Progenitor cell of endocrine pancreas (in vitro differentiated cells): Measurements from ENCODE around the gene PRSS2. TPM values are rescaled to one million over a fixed set of nuclear protein-coding genes. Genes with fewer than 3 reads are reported as not detected.
"Not testable (repeated sequence)": the region's sequence is repeated elsewhere in the genome, so short reads cannot be mapped to it uniquely, and the experiment has no call there.

Experiments
- DNase-seq: peaks from one replicate; pipeline ENCODE4 v3.0.0; 2021; ENCODE audit warnings: low spot score; ENCODE audit not compliant: unreplicated experiment
- H3K27ac Mint-ChIP-seq: 2 replicates; pipeline ENCODE4 v1.8.0; 2021; ENCODE audit warnings: mild to moderate bottlenecking, moderate library complexity, mixed read lengths
- H3K27me3 Mint-ChIP-seq: 2 replicates; pipeline ENCODE4 v1.8.0; 2021; ENCODE audit warnings: mixed read lengths
- H3K36me3 Mint-ChIP-seq: 2 replicates; pipeline ENCODE4 v1.8.0; 2022; ENCODE audit warnings: mixed read lengths; ENCODE audit not compliant: insufficient read depth
- H3K4me1 Mint-ChIP-seq: 2 replicates; pipeline ENCODE4 v1.8.0; 2021; ENCODE audit warnings: low read depth, mixed read lengths
- H3K4me3 Mint-ChIP-seq: 2 replicates; pipeline ENCODE4 v1.8.0; 2021; ENCODE audit warnings: low read depth, mild to moderate bottlenecking, moderate library complexity, mixed read lengths
- H3K9me3 Mint-ChIP-seq: 2 replicates; pipeline ENCODE4 v1.8.0; 2021; ENCODE audit warnings: low read depth, mixed read lengths
- CTCF ChIP-seq: fragments of 200-600 bp; sonication (generic); IDR thresholded peaks from one replicate; pipeline ENCODE4 v1.5.0; 2021; ENCODE audit warnings: antibody characterized with exemption, mild to moderate bottlenecking; ENCODE audit not compliant: unreplicated experiment
- total RNA-seq: library from RNA; stranded (reverse); gene quantifications from 2 replicates; pipeline ENCODE4 v1.2.1, GENCODE V29; 2021

The PRSS2 gene
- total RNA-seq, 1 donor from 2014 or later = 5.3 TPM

- peaks cover 3% of the 10 kb centered on the region for H3K36me3 Mint-ChIP-seq
- H3K4me1 Mint-ChIP-seq = peaks cover 4% of the 10 kb centered on the region
- TF ChIP-seq CTCF = no peak
- no peak for DNase-seq
- peaks cover 14% of the 10 kb centered on the region for H3K27me3 Mint-ChIP-seq
- no peaks in the 10 kb centered on the region for H3K9me3 Mint-ChIP-seq
- no peak overlapping the region for H3K27ac Mint-ChIP-seq
- H3K4me3 Mint-ChIP-seq = no peak overlapping the region
Observed at GRCh38 chr7:142754681-142755575, 15.8 kb upstream of the PRSS2 start.

DNA sequence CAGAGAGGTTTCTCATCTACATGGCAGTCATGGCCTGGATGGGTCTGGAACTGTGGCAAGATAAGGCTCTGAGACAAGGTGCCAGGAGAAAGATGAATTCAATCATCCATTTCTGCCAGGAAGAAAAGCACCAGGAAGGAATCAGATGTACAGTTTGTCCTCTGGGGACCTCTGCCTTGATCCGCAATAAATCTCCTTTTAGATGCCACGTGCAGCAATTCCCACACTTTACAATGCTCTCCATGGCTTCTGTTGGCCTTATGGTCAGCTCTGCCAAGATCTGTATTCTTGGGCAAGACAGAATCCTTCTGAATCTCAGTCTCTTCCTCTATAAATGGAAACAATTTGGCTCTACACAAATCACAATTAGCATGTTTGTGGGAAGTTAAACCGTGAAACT is 12.5 kb upstream of the PRSS2 start:
- H3K27ac Mint-ChIP-seq, H3K9me3 Mint-ChIP-seq, H3K36me3 Mint-ChIP-seq, H3K4me3 Mint-ChIP-seq, DNase-seq: not testable (repeated sequence)
- peaks cover 10% of the 10 kb centered on the region for H3K4me1 Mint-ChIP-seq
- H3K27me3 Mint-ChIP-seq = peaks cover 15% of the 10 kb centered on the region

GRCh38 chr7:142759433-142759832 is 11.3 kb upstream of the PRSS2 start:
- no peaks in the 10 kb centered on the region for H3K9me3 Mint-ChIP-seq
- DNase-seq = no peak

GRCh38 chr7:142760071-142760642 is 10.6 kb upstream of the PRSS2 start:
- Mint-ChIP-seq H3K4me1 (peaks cover 11% of the 10 kb centered on the region), H3K9me3 (no peaks in the 10 kb centered on the region), H3K36me3 (no peaks in the 10 kb centered on the region), H3K27ac (peak overlapping the region; percentile 86), H3K27me3 (peaks cover 15% of the 10 kb centered on the region), H3K4me3 (no peak overlapping the region)
- TF ChIP-seq CTCF = no peak
- DNase-seq = no peak

More at GRCh38 chr7:142759433-142759832, 11.3 kb upstream of the PRSS2 start:
- Mint-ChIP-seq H3K36me3 (no peaks in the 10 kb centered on the region), H3K4me3 (no peak overlapping the region), H3K4me1 (peaks cover 10% of the 10 kb centered on the region), H3K27ac (peak overlapping the region; percentile 86), H3K27me3 (peaks cover 15% of the 10 kb centered on the region)
- TF ChIP-seq CTCF = no peak

DNA sequence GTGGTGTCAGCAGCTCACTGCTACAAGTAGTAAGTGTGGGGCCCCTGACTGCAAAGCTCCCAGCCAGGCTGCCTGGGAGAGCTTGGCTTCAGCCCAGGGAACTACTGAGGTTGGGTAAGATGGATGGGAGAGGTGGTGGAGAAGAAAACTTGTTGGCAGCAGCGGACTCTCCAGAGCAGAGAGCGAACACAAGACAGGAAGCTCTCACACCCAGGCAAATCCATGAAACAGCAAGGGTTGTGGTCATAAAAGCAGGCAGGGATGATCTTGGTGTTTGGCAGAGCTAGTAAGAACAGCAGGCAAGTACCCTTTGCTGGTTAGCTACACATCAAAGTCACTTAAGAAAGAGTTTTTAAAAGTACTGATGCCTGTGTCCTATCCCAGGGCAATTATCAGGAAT is 9.2 kb upstream of the PRSS2 start:
- not testable (repeated sequence) for DNase-seq, H3K27ac Mint-ChIP-seq, H3K4me3 Mint-ChIP-seq, H3K9me3 Mint-ChIP-seq, H3K36me3 Mint-ChIP-seq
- Mint-ChIP-seq H3K4me1 (peaks cover 14% of the 10 kb centered on the region), H3K27me3 (peaks cover 15% of the 10 kb centered on the region)

- no peak overlapping the region for H3K27ac Mint-ChIP-seq
- H3K27me3 Mint-ChIP-seq = peaks cover 14% of the 10 kb centered on the region
- H3K4me3 Mint-ChIP-seq = no peak overlapping the region
- peaks cover 14% of the 10 kb centered on the region for H3K4me1 Mint-ChIP-seq
- TF ChIP-seq CTCF = no peak
- no peak for DNase-seq
- H3K9me3 Mint-ChIP-seq = no peaks in the 10 kb centered on the region
- H3K36me3 Mint-ChIP-seq = no peaks in the 10 kb centered on the region
Observed at GRCh38 chr7:142762104-142762503, 8.7 kb upstream of the PRSS2 start.
